Tibial artery (tissue), 4 donors: ENCODE measurements around the gene RCAN1.

Source experiments
- DNase-seq, 2 donors: peaks; one replicate each; pipeline ENCODE4 v3.0.0-alpha.2; 2019
- H3K27ac ChIP-seq, 2 donors: fragments of 200-600 bp; sonication (generic) in 1 of 2; 1 replicate in 1 of 2; 2 replicates in 1 of 2; pipeline ENCODE4 v1.5.1; 2018 to 2019; ENCODE audit warnings: mild to moderate bottlenecking in 1 of 2
- H3K27me3 ChIP-seq, 2 donors: fragments of 200-600 bp; sonication (generic) in 1 of 2; one replicate each; pipeline versions ENCODE4 v1.5.1 to v1.6.0; 2016 to 2019
- H3K36me3 ChIP-seq, 3 donors: fragments of 200-600 bp; sonication (generic) in 2 of 3; one replicate each; pipeline ENCODE4 v1.5.1; 2016 to 2019; ENCODE audit warnings: mild to moderate bottlenecking in 2 of 3
- H3K4me1 ChIP-seq, 4 donors: fragments of 200-600 bp; sonication (generic) in 2 of 4; 1 replicate in 3 of 4; 2 replicates in 1 of 4; pipeline ENCODE4 v1.5.1; 2016 to 2019
- H3K4me3 ChIP-seq, 2 donors: fragments of 200-600 bp; sonication (generic) in 1 of 2; 1 replicate in 1 of 2; 2 replicates in 1 of 2; pipeline ENCODE4 v1.5.1; 2018 to 2019; ENCODE audit warnings: mild to moderate bottlenecking in 2 of 2
- H3K9me3 ChIP-seq, 3 donors: fragments of 200-600 bp; sonication (generic) in 1 of 3; one replicate each; pipeline ENCODE4 v1.5.1; 2016 to 2019
- intact Hi-C: fragments of 100-400 bp; cut with DNase I; formaldehyde crosslinking; loops from one replicate; pipeline ENCODE4 v1.15.0; 2023; ENCODE audit warnings: low total_unique reads
- TF ChIP-seq, protein P1 (sequence below), 2 experiments: fragments of 200-600 bp in 1 of 2; fragments of 450-650 bp in 1 of 2; IDR thresholded peaks; one replicate each; pipeline ENCODE4 v1.5.1; 2017 to 2019; ENCODE audit warnings: antibody characterized with exemption in 2 of 2, mild to moderate bottlenecking in 1 of 2, moderate library complexity in 1 of 2

RCAN1 gene

DNA sequence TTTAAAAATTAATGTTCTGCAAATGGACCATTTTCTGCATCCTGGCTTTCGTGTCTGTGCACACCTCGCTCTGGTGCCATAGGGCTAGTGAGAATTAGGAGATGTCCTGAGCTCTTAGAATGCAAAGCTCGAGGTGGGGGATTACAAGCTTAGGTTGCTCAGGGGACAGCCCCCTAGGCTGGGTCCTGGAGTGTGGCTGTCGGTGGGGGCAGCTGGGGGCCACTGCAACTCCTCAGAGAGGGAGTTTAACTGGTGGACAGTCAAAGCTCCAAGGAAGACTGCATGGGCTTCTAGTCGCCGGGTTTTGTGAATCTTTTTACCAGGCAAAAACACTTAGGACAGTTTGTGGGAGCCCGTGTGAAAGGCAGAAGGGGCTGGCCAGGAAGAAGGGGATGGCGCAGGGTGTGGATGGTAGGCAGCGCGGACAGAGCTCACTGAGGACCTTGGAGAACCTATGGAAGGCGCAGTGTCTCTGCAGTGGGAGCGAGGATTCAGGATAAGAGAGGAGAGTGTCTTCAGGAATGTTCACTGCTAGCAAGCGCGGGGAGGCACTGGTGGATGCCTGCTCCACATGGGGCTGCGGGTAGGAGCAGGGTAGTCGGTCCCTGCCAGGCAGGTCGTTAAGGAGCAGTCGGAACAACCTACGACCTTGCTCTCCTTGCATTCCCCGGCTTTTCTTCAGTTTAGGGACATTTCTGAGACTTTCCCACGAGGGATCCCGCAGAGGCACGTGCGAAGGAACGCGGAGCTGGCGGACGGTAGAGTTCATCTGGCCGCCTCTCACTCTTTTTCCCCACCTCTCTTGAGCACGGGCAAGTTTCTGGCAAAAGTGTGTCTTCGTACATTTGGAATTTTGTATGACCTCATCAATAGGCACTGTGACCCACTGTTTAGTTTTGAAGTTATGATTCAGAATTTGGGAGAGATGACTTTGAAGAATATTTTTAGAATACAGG is 90.0 kb downstream of the RCAN1 start:
- TF ChIP-seq, protein P1, sequence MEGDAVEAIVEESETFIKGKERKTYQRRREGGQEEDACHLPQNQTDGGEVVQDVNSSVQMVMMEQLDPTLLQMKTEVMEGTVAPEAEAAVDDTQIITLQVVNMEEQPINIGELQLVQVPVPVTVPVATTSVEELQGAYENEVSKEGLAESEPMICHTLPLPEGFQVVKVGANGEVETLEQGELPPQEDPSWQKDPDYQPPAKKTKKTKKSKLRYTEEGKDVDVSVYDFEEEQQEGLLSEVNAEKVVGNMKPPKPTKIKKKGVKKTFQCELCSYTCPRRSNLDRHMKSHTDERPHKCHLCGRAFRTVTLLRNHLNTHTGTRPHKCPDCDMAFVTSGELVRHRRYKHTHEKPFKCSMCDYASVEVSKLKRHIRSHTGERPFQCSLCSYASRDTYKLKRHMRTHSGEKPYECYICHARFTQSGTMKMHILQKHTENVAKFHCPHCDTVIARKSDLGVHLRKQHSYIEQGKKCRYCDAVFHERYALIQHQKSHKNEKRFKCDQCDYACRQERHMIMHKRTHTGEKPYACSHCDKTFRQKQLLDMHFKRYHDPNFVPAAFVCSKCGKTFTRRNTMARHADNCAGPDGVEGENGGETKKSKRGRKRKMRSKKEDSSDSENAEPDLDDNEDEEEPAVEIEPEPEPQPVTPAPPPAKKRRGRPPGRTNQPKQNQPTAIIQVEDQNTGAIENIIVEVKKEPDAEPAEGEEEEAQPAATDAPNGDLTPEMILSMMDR (IDR thresholded peaks at IDR 0.05), result no peak
- no peaks in the 10 kb centered on the region for H3K9me3 ChIP-seq
- H3K27me3 ChIP-seq, result no peaks in the 10 kb centered on the region
- H3K27ac ChIP-seq, result peak overlapping the region; percentile 78 to 82
- peaks cover 0 to 62% (median 39%) of the 10 kb centered on the region in 4 donors for H3K4me1 ChIP-seq
- peaks cover 0 to 31% (median 30%) of the 10 kb centered on the region in 3 donors for H3K36me3 ChIP-seq
- DNase-seq, result no peak
- H3K4me3 ChIP-seq, result peak overlapping the region; percentile 48 to 57
- intact Hi-C loops, result loop anchor here (5.0 kb wide), 1 partner anchor 72 kb away; no protein-coding TSS in a partner anchor

DNA sequence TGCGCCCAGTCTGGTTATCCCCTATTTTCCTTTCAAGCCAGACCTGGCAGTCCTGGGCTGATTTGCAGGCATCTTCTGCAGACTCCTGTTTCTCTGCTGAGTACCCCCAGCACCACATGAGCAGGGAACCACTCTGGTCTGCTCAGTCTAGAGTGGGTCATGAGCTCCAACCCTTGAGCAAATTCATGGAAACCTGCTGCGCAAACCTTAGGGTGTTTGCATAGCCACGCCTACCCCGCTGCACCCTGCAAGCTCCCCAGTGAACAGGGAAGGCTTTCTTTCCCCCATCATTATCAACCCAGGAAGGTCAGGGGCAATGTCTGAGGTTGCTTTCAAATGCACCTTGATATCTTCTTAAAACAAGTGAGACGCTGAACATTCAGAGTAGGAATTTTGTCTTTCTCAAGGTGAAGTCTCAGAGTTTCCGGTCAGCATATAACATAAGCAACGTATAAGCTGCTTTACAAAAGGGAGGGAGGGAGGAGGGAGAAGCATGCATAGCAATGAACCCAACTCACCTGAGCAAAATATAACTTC is 91.8 kb downstream of the RCAN1 start:
- no peak overlapping the region for H3K27ac ChIP-seq
- H3K9me3 ChIP-seq, result no peaks in the 10 kb centered on the region
- no peak overlapping the region for H3K4me3 ChIP-seq
- H3K4me1 ChIP-seq, result peaks cover 0 to 58% (median 32%) of the 10 kb centered on the region in 4 donors
- DNase-seq, result no peak
- peaks cover 0 to 46% (median 41%) of the 10 kb centered on the region in 3 donors for H3K36me3 ChIP-seq
- intact Hi-C loops, result loop anchor here (5.0 kb wide), 1 partner anchor 74 kb away; no protein-coding TSS in a partner anchor
- no peaks in the 10 kb centered on the region for H3K27me3 ChIP-seq
- TF ChIP-seq, protein P1 (IDR thresholded peaks at IDR 0.05), result no peak

DNA sequence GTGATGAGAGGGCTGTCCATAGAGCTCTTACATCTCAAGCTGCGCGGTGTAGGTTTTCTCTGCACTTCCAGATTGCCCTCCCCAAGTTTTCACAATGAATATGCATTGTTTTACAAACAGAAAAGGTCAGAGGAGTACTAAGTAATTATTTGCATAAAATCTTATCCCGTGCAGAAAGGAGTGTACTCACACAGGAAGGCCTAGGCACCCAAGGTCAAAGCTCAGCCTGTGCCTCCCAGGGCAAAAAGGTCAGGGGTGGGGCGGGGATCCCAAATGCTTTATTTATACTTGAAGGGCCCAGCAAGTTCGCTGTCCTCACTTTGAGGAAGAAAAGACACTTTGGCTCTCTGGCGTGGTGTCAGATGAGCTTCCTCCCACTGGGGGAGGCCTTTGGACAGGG is 92.6 kb downstream of the RCAN1 start:
- no peak overlapping the region for H3K4me3 ChIP-seq
- peaks cover 0 to 50% (median 26%) of the 10 kb centered on the region in 4 donors for H3K4me1 ChIP-seq
- peak overlapping the region in 1 of 2 donors; percentile 4 for H3K27ac ChIP-seq
- H3K36me3 ChIP-seq, result peaks cover 0 to 53% (median 49%) of the 10 kb centered on the region in 3 donors
- no peaks in the 10 kb centered on the region for H3K9me3 ChIP-seq
- no peak for DNase-seq
- intact Hi-C loops, result loop anchor here (5.0 kb wide), 1 partner anchor 75 kb away; no protein-coding TSS in a partner anchor
- H3K27me3 ChIP-seq, result no peaks in the 10 kb centered on the region
- TF ChIP-seq, protein P1 (IDR thresholded peaks at IDR 0.05), result no peak

DNA sequence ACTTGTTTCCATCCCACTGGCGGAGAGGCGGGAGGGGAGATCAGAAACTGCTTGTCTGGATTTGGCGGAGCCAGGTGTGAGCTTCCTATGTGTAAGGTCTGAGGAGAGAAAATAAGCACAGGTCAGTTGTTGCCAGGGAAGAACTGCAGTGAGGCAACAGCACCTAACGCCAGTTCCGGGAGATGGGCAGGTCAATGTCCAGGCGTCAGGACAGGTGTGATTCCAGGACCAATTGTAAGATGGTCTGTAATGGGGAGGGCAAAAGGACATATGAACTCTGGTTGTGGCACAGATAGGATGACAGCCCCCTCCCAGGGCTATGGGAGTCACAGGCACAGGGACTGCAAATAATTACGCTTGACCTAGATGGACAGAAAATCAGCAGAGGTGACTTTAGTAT is 93.4 kb downstream of the RCAN1 start:
- no peaks in the 10 kb centered on the region for H3K27me3 ChIP-seq
- peaks cover 0 to 46% (median 26%) of the 10 kb centered on the region in 4 donors for H3K4me1 ChIP-seq
- H3K27ac ChIP-seq, result peak overlapping the region in 1 of 2 donors; percentile 4
- TF ChIP-seq, protein P1 (IDR thresholded peaks at IDR 0.05), result no peak
- intact Hi-C loops, result loop anchor here (5.0 kb wide), 1 partner anchor 76 kb away; no protein-coding TSS in a partner anchor
- no peak for DNase-seq
- no peaks in the 10 kb centered on the region for H3K9me3 ChIP-seq
- no peak overlapping the region for H3K4me3 ChIP-seq
- H3K36me3 ChIP-seq, result peaks cover 3 to 60% (median 56%) of the 10 kb centered on the region in 3 donors

DNA sequence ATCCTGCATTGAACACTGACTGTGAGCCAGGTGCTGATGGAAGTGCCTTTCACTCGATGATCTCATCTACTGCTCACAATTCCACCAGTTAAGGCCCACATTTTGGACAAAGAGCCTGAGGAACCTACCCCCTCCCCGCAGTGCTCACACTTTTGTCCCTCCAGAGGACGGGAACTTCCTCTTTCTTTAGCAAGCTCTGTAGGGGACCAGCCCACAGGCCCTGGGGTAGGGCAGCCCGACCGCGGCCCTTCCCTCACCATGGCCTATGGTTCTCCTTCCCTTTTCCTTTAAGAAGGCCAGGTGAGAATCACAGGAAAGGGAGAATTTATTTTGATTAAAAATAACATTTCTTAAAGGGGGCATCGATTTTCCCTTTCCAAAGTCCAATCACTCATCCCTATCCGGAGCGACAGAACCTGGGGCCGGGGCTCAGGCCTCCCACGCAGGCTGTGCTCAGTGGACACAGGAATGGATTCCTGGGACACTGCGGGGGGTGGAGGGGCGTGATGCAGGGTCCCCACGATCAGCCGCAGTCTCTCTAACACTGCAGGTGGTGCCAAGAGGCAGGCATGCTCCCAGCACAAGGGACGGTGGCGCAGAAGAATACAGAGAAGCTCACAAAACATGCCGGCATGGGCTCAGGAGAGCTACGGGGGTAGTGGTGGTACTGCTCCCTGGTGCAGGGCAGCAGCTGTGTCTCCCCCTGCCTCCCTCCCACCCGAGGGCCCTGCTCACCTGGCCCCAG is 94.0 kb downstream of the RCAN1 start:
- TF ChIP-seq, protein P1 (IDR thresholded peaks at IDR 0.05), result no peak
- intact Hi-C loops, result loop anchor here (5.0 kb wide), 1 partner anchor 76 kb away; no protein-coding TSS in a partner anchor
- Histone ChIP-seq H3K4me1 (peaks cover 0 to 43% (median 25%) of the 10 kb centered on the region in 4 donors), H3K9me3 (no peaks in the 10 kb centered on the region), H3K36me3 (peaks cover 3 to 66% (median 60%) of the 10 kb centered on the region in 3 donors), H3K27me3 (no peaks in the 10 kb centered on the region), H3K4me3 (no peak overlapping the region), H3K27ac (peak overlapping the region in 1 of 2 donors; percentile 4)
- no peak for DNase-seq
